ENCODE measurements around the gene SYNE3.

SYNE3 gene

GRCh38 chr14:95503365-95504134, 12.9 kb downstream of the SYNE3 start:
- Histone ChIP-seq H3K9ac (ENCODE audit: low read length) (no peak overlapping the region), H3K27ac (ENCODE audit: low read depth, low read length) (no peak overlapping the region), H2AFZ (ENCODE audit: low read depth, low read length, severe bottlenecking) (no peak overlapping the region)

GRCh38 chr14:95502381-95502950, 14.0 kb downstream of the SYNE3 start:
- Histone ChIP-seq H3K27ac (ENCODE audit: low read depth, low read length) (no peak overlapping the region), H3K9me3 (ENCODE audit: insufficient read depth, low read length) (no peaks in the 10 kb centered on the region), H3K79me2 (ENCODE audit: insufficient read depth, low read length) (no peaks in the 10 kb centered on the region), H3K9ac (ENCODE audit: low read length) (no peak overlapping the region), H3K36me3 (ENCODE audit: low read length) (no peaks in the 10 kb centered on the region), H4K20me1 (ENCODE audit: low read depth, low read length) (no peaks in the 10 kb centered on the region), H2AFZ (ENCODE audit: low read depth, low read length, severe bottlenecking) (no peak overlapping the region), H3K4me3 (ENCODE audit: insufficient read depth, low read length, poor library complexity, severe bottlenecking) (no peak overlapping the region), H3K9me2 (replicated peaks; ENCODE audit: insufficient read depth, low read length) (no peaks in the 10 kb centered on the region), H3F3A (ENCODE audit: insufficient read depth) (no peaks in the 10 kb centered on the region), H3K4me2 (ENCODE audit: low read depth, low read length, poor library complexity, severe bottlenecking) (no peak overlapping the region), H3K27me3 (ENCODE audit: low read length) (no peaks in the 10 kb centered on the region)
- TF ChIP-seq EZH2phosphoT487 (conservative IDR thresholded peaks at IDR 0.05; ENCODE audit: low read length) = no peak
- TF ChIP-seq, protein P1, sequence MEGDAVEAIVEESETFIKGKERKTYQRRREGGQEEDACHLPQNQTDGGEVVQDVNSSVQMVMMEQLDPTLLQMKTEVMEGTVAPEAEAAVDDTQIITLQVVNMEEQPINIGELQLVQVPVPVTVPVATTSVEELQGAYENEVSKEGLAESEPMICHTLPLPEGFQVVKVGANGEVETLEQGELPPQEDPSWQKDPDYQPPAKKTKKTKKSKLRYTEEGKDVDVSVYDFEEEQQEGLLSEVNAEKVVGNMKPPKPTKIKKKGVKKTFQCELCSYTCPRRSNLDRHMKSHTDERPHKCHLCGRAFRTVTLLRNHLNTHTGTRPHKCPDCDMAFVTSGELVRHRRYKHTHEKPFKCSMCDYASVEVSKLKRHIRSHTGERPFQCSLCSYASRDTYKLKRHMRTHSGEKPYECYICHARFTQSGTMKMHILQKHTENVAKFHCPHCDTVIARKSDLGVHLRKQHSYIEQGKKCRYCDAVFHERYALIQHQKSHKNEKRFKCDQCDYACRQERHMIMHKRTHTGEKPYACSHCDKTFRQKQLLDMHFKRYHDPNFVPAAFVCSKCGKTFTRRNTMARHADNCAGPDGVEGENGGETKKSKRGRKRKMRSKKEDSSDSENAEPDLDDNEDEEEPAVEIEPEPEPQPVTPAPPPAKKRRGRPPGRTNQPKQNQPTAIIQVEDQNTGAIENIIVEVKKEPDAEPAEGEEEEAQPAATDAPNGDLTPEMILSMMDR (IDR thresholded peaks at IDR 0.05; ENCODE audit: insufficient read depth, low read length, poor library complexity, severe bottlenecking) = no peak

More at GRCh38 chr14:95503365-95504134, 12.9 kb downstream of the SYNE3 start:
- H3K9me3 ChIP-seq (ENCODE audit: insufficient read depth, low read length) = no peaks in the 10 kb centered on the region
- H3K36me3 ChIP-seq (ENCODE audit: low read length) = no peaks in the 10 kb centered on the region
- no peaks in the 10 kb centered on the region for H4K20me1 ChIP-seq (ENCODE audit: low read depth, low read length)
- no peaks in the 10 kb centered on the region for H3K9me2 ChIP-seq (replicated peaks; ENCODE audit: insufficient read depth, low read length)
- no peaks in the 10 kb centered on the region for H3K79me2 ChIP-seq (ENCODE audit: insufficient read depth, low read length)
- no peaks in the 10 kb centered on the region for H3F3A ChIP-seq (ENCODE audit: insufficient read depth)
- no peak overlapping the region for H3K4me3 ChIP-seq (ENCODE audit: insufficient read depth, low read length, poor library complexity, severe bottlenecking)
- no peak for TF ChIP-seq EZH2phosphoT487 (conservative IDR thresholded peaks at IDR 0.05; ENCODE audit: low read length)
- TF ChIP-seq, protein P1 (IDR thresholded peaks at IDR 0.05; ENCODE audit: insufficient read depth, low read length, poor library complexity, severe bottlenecking) = no peak
- H3K27me3 ChIP-seq (ENCODE audit: low read length) = no peaks in the 10 kb centered on the region
- H3K4me2 ChIP-seq (ENCODE audit: low read depth, low read length, poor library complexity, severe bottlenecking) = no peak overlapping the region

GRCh38 chr14:95500772-95501401, 15.6 kb downstream of the SYNE3 start:
- H3K27ac ChIP-seq (ENCODE audit: low read depth, low read length) = no peak overlapping the region

More at GRCh38 chr14:95500772-95501401, 15.6 kb downstream of the SYNE3 start:
- no peaks in the 10 kb centered on the region for H3K9me3 ChIP-seq (ENCODE audit: insufficient read depth, low read length)
- H2AFZ ChIP-seq (ENCODE audit: low read depth, low read length, severe bottlenecking) = no peak overlapping the region
- H3K79me2 ChIP-seq (ENCODE audit: insufficient read depth, low read length) = no peaks in the 10 kb centered on the region
- no peaks in the 10 kb centered on the region for H3K9me2 ChIP-seq (replicated peaks; ENCODE audit: insufficient read depth, low read length)
- TF ChIP-seq, protein P1 (IDR thresholded peaks at IDR 0.05; ENCODE audit: insufficient read depth, low read length, poor library complexity, severe bottlenecking) = no peak
- no peak for TF ChIP-seq EZH2phosphoT487 (conservative IDR thresholded peaks at IDR 0.05; ENCODE audit: low read length)
- no peaks in the 10 kb centered on the region for H3F3A ChIP-seq (ENCODE audit: insufficient read depth)
- H3K27me3 ChIP-seq (ENCODE audit: low read length) = no peaks in the 10 kb centered on the region
- no peak overlapping the region for H3K4me3 ChIP-seq (ENCODE audit: insufficient read depth, low read length, poor library complexity, severe bottlenecking)
- H4K20me1 ChIP-seq (ENCODE audit: low read depth, low read length) = no peaks in the 10 kb centered on the region
- no peak overlapping the region for H3K9ac ChIP-seq (ENCODE audit: low read length)
- H3K4me2 ChIP-seq (ENCODE audit: low read depth, low read length, poor library complexity, severe bottlenecking) = no peak overlapping the region
- H3K36me3 ChIP-seq (ENCODE audit: low read length) = no peaks in the 10 kb centered on the region

Measured in SU-DHL-6 (cell line).